ENCODE results near the gene CLDN12.
"Not testable (repeated sequence)": the region's sequence is repeated elsewhere in the genome, so short reads cannot be mapped to it uniquely, and the experiment has no call there.

CLDN12 gene

GRCh38 chr7:90455163-90456030 lies 52.1 kb downstream of the CLDN12 start:
- ATAC-seq (ENCODE audit: low read depth) (peak; percentile 80), DNase-seq (ENCODE audit: low spot score in 2 of 2) (peak in 1 of 2 donors; percentile 44)
- no peaks in the 10 kb centered on the region for H3K9me3 Mint-ChIP-seq
- H3K36me3 Mint-ChIP-seq, result no peaks in the 10 kb centered on the region
- peak overlapping the region; percentile 51 for H3K27ac Mint-ChIP-seq
- no peaks in the 10 kb centered on the region for H3K27me3 Mint-ChIP-seq
- H3K4me1 Mint-ChIP-seq, result peaks cover 8% of the 10 kb centered on the region
- peak overlapping the region; percentile 67 for H3K4me3 Mint-ChIP-seq

- DNase-seq (ENCODE audit: low spot score in 2 of 2), result no peak
- Mint-ChIP-seq H3K27ac (no peak overlapping the region), H3K27me3 (no peaks in the 10 kb centered on the region), H3K4me3 (no peak overlapping the region), H3K36me3 (no peaks in the 10 kb centered on the region), H3K9me3 (no peaks in the 10 kb centered on the region), H3K4me1 (peaks cover 13% of the 10 kb centered on the region)
- no peak for ATAC-seq (ENCODE audit: low read depth)
These were observed 54.8 kb downstream of the CLDN12 start for GRCh38 chr7:90458104-90458503.

GRCh38 chr7:90459888-90460287 lies 56.6 kb downstream of the CLDN12 start:
- no peak overlapping the region for H3K27ac Mint-ChIP-seq
- peaks cover 3% of the 10 kb centered on the region for H3K36me3 Mint-ChIP-seq
- H3K27me3 Mint-ChIP-seq, result no peaks in the 10 kb centered on the region
- ATAC-seq (ENCODE audit: low read depth), result no peak
- H3K4me1 Mint-ChIP-seq, result peaks cover 18% of the 10 kb centered on the region
- no peak overlapping the region for H3K4me3 Mint-ChIP-seq
- H3K9me3 Mint-ChIP-seq, result peaks cover 1% of the 10 kb centered on the region
- DNase-seq (ENCODE audit: low spot score in 2 of 2), result no peak

GRCh38 chr7:90461219-90461618 lies 58.0 kb downstream of the CLDN12 start:
- DNase-seq (ENCODE audit: low spot score in 2 of 2), result no peak
- ATAC-seq (ENCODE audit: low read depth), result no peak
- Mint-ChIP-seq H3K4me1 (peaks cover 10% of the 10 kb centered on the region), H3K4me3 (no peak overlapping the region), H3K27me3 (no peaks in the 10 kb centered on the region), H3K9me3 (peaks cover 8% of the 10 kb centered on the region), H3K27ac (no peak overlapping the region), H3K36me3 (peaks cover 10% of the 10 kb centered on the region)

GRCh38 chr7:90463151-90463628 lies 59.9 kb downstream of the CLDN12 start:
- Mint-ChIP-seq H3K4me3 (peak overlapping the region; percentile 66), H3K27ac (peak overlapping the region; percentile 1)
- H3K36me3 Mint-ChIP-seq, H3K4me1 Mint-ChIP-seq, H3K27me3 Mint-ChIP-seq, H3K9me3 Mint-ChIP-seq: not testable (repeated sequence)
- ATAC-seq (ENCODE audit: low read depth) (peak; percentile 74), DNase-seq (ENCODE audit: low spot score in 2 of 2) (peak in 1 of 2 donors; percentile 20)

All from memory B cell (primary cell).